Gastrocnemius medialis (tissue), 4 donors: ENCODE results near the gene LRIG3.

ENCODE experiments used
- CTCF ChIP-seq, 5 experiments: fragments of 450-650 bp in 3 of 5; fragments of 200-600 bp in 2 of 5; sonication (generic) in 2 of 5; IDR thresholded peaks in 4 of 5; conservative IDR thresholded peaks in 1 of 5; 1 replicate in 4 of 5; 2 replicates in 1 of 5; pipeline ENCODE4 v1.5.1; 2016 to 2019; ENCODE audit warnings: antibody characterized with exemption in 5 of 5, mild to moderate bottlenecking in 3 of 5, moderate library complexity in 3 of 5
- POLR2A ChIP-seq, 2 donors: fragments of 450-650 bp; IDR thresholded peaks; one replicate each; pipeline ENCODE4 v1.6.1; 2017; ENCODE audit warnings: antibody characterized with exemption in 2 of 2, mild to moderate bottlenecking in 2 of 2, moderate library complexity in 2 of 2

- TF ChIP-seq POLR2A (IDR thresholded peaks at IDR 0.05) (no peak), CTCF (IDR thresholded peaks at IDR 0.05 in 4 of 5, conservative IDR thresholded peaks at IDR 0.05 in 1 of 5) (no peak)
Measured at GRCh38 chr12:58934528-58934927, 14.2 kb upstream of the LRIG3 start.
